ENCODE results near the gene PNLIP.

PNLIP gene

GRCh38 chr10:116574797-116575196 lies 29.1 kb downstream of the PNLIP start:
- no peak for DNase-seq (ENCODE audit: low read depth)

GRCh38 chr10:116587878-116588591 lies 42.3 kb downstream of the PNLIP start:
- DNase-seq (ENCODE audit: low read depth) = no peak

GRCh38 chr10:116588995-116589394 lies 43.3 kb downstream of the PNLIP start:
- no peak for DNase-seq (ENCODE audit: low read depth)

- no peak for DNase-seq (ENCODE audit: low read depth)
Observed at GRCh38 chr10:116589926-116590325, 44.2 kb downstream of the PNLIP start.

- DNase-seq (ENCODE audit: low read depth) = no peak
Observed at GRCh38 chr10:116590590-116591444, 45.1 kb downstream of the PNLIP start, which contains the start of gene PNLIPRP1. Gene PNLIPRP1 (plus strand): TSS chr10:116590959. CDS start chr10:116591130, 171 bp downstream.

- no peak for DNase-seq (ENCODE audit: low read depth)
Observed at GRCh38 chr10:116593139-116593740, 47.5 kb downstream of the PNLIP start.

- no peak for DNase-seq (ENCODE audit: low read depth)
Observed at GRCh38 chr10:116594525-116595035, 48.8 kb downstream of the PNLIP start.

GRCh38 chr10:116596062-116596461 lies 50.3 kb downstream of the PNLIP start:
- DNase-seq (ENCODE audit: low read depth) = no peak

GRCh38 chr10:116597543-116597942 lies 51.8 kb downstream of the PNLIP start:
- no peak for DNase-seq (ENCODE audit: low read depth)

GRCh38 chr10:116598329-116598728 lies 52.6 kb downstream of the PNLIP start:
- DNase-seq (ENCODE audit: low read depth) = no peak

- DNase-seq (ENCODE audit: low read depth) = no peak
Observed at GRCh38 chr10:116599991-116600390, 54.3 kb downstream of the PNLIP start.

GRCh38 chr10:116602648-116603400 lies 57.1 kb downstream of the PNLIP start:
- DNase-seq (ENCODE audit: low read depth) = no peak

GRCh38 chr10:116606061-116606483 lies 60.3 kb downstream of the PNLIP start:
- DNase-seq (ENCODE audit: low read depth) = no peak

GRCh38 chr10:116607336-116607735 lies 61.6 kb downstream of the PNLIP start:
- no peak for DNase-seq (ENCODE audit: low read depth)

GRCh38 chr10:116608686-116609594 lies 63.2 kb downstream of the PNLIP start:
- DNase-seq (ENCODE audit: low read depth) = no peak

- no peak for DNase-seq (ENCODE audit: low read depth)
Observed at GRCh38 chr10:116610443-116611152, 64.9 kb downstream of the PNLIP start.

GRCh38 chr10:116611153-116611545 lies 65.4 kb downstream of the PNLIP start:
- no peak for DNase-seq (ENCODE audit: low read depth)

- no peak for DNase-seq (ENCODE audit: low read depth)
Observed at GRCh38 chr10:116612107-116612769, 66.5 kb downstream of the PNLIP start.

- no peak for DNase-seq (ENCODE audit: low read depth)
Observed at GRCh38 chr10:116613471-116613870, 67.7 kb downstream of the PNLIP start.

- no peak for DNase-seq (ENCODE audit: low read depth)
Observed at GRCh38 chr10:116614796-116615195, 69.1 kb downstream of the PNLIP start.
